PC-9 (cell line): Measurements from ENCODE around the gene MACROH2A2. TPM values are rescaled to one million over a fixed set of nuclear protein-coding genes. Genes with fewer than 3 reads are reported as not detected.

Source experiments
- BruUV-seq: library from RNA; stranded (reverse); fragments of 400-500 nt; replicated peaks from 2 replicates; lab custom pipeline; 2021; lab: Mats Ljungman, UMichigan
- CTCF ChIA-PET: fragments of 300-600 bp; sonication (Branson Sonifier 250); formaldehyde crosslinking; loops from one replicate; lab custom pipeline; 2022; ENCODE audit warnings: antibody characterized with exemption; lab: Charles Lee
- POLR2A ChIA-PET: fragments of 300-600 bp; sonication (Branson Sonifier 250); formaldehyde crosslinking; loops from one replicate; lab custom pipeline; 2022; ENCODE audit warnings: antibody characterized with exemption; ENCODE audit not compliant: unreplicated experiment; lab: Charles Lee
- DNase-seq, 2 experiments: peaks; one replicate each; pipeline versions ENCODE4 v3.0.0 to v3.0.0-alpha.2; 2015 to 2022; ENCODE audit warnings: mixed read lengths in 1 of 2
- H2AFZ ChIP-seq: fragments of 200-600 bp; sonication (generic); 2 replicates; pipeline ENCODE4 v1.8.1; 2017; ENCODE audit warnings: antibody characterized with exemption
- H3F3A ChIP-seq: fragments of 200-600 bp; sonication (generic); 2 replicates; pipeline ENCODE4 v1.8.1; 2017; ENCODE audit warnings: antibody characterized with exemption, mild to moderate bottlenecking, low read depth; ENCODE audit not compliant: insufficient read depth
- H3K27ac ChIP-seq: fragments of 200-600 bp; sonication (generic); 2 replicates; pipeline ENCODE4 v1.6.1; 2016; ENCODE audit warnings: mixed run types
- H3K27me3 ChIP-seq: fragments of 200-600 bp; sonication (generic); 2 replicates; pipeline ENCODE4 v1.6.1; 2016; ENCODE audit warnings: low read depth, mixed run types; ENCODE audit not compliant: insufficient read depth
- H3K36me3 ChIP-seq: fragments of 200-600 bp; sonication (generic); 2 replicates; pipeline ENCODE4 v1.6.1; 2016; ENCODE audit warnings: low read depth, mixed run types
- H3K4me1 ChIP-seq: fragments of 200-600 bp; sonication (generic); replicated peaks from 2 replicates; pipeline ENCODE4 v1.6.1; 2016; ENCODE audit warnings: mixed run types; ENCODE audit not compliant: insufficient read depth
- H3K4me2 ChIP-seq: fragments of 200-600 bp; sonication (generic); 2 replicates; pipeline ENCODE4 v1.6.1; 2017; ENCODE audit warnings: mixed run types
- H3K4me3 ChIP-seq: fragments of 200-600 bp; sonication (generic); 2 replicates; pipeline ENCODE4 v1.6.1; 2016; ENCODE audit warnings: mixed run types
- H3K79me2 ChIP-seq: fragments of 200-600 bp; sonication (generic); 2 replicates; pipeline ENCODE4 v1.6.1; 2017; ENCODE audit warnings: low read depth, mixed run types
- H3K9me2 ChIP-seq: fragments of 200-600 bp; sonication (generic); 2 replicates; pipeline ENCODE4 v1.8.1; 2017; ENCODE audit warnings: mild to moderate bottlenecking; ENCODE audit not compliant: insufficient read depth
- H3K9me3 ChIP-seq: fragments of 200-600 bp; sonication (generic); 2 replicates; pipeline ENCODE4 v1.8.1; 2016; ENCODE audit warnings: low read depth; ENCODE audit not compliant: insufficient read depth
- H4K20me1 ChIP-seq: fragments of 200-600 bp; sonication (generic); 2 replicates; pipeline ENCODE4 v1.8.1; 2017; ENCODE audit not compliant: insufficient read depth
- CTCF ChIP-seq: fragments of 200-600 bp; sonication (generic); conservative IDR thresholded peaks from 2 replicates; pipeline ENCODE4 v1.6.1; 2017; ENCODE audit warnings: mixed run types, antibody characterized with exemption, mild to moderate bottlenecking, moderate library complexity
- EZH2 ChIP-seq: fragments of 200-600 bp; sonication (generic); IDR thresholded peaks from 2 replicates; pipeline ENCODE4 v1.8.0; 2017; ENCODE audit warnings: antibody characterized with exemption, low read depth
- intact Hi-C: fragments of 100-400 bp; cut with micrococcal nuclease; formaldehyde crosslinking; loops from one replicate; pipeline ENCODE4 v1.10.0; 2022; ENCODE audit not compliant: unreplicated experiment
- total RNA-seq: library from RNA; stranded (reverse); gene quantifications from 2 replicates; pipeline ENCODE4 v1.2.3, GENCODE V29; 2021

MACROH2A2 gene
- total RNA-seq, 1 experiment from 2014 or later: not detected

- Histone ChIP-seq H3K27me3 (peaks cover 39% of the 10 kb centered on the region), H3F3A (no peaks in the 10 kb centered on the region), H3K27ac (no peak overlapping the region), H3K36me3 (no peaks in the 10 kb centered on the region), H2AFZ (no peak overlapping the region), H3K9me3 (no peaks in the 10 kb centered on the region), H3K4me1 (no peaks in the 10 kb centered on the region), H3K79me2 (no peaks in the 10 kb centered on the region), H3K9me2 (no peaks in the 10 kb centered on the region), H4K20me1 (no peaks in the 10 kb centered on the region), H3K4me2 (no peak overlapping the region), H3K4me3 (no peak overlapping the region)
- DNase-seq: no peak
- TF ChIP-seq CTCF (no peak), EZH2 (no peak)
- intact Hi-C loops: no loop called here
- no TSS peak for BruUV-seq
- ChIA-PET POLR2A (no interaction called here), CTCF (no interaction called here)
Observed at GRCh38 chr10:70070834-70071233, 18.2 kb downstream of the MACROH2A2 start.

GRCh38 chr10:70074165-70074564, 21.5 kb downstream of the MACROH2A2 start:
- Histone ChIP-seq H3F3A (no peaks in the 10 kb centered on the region), H4K20me1 (no peaks in the 10 kb centered on the region), H3K4me1 (no peaks in the 10 kb centered on the region), H3K79me2 (no peaks in the 10 kb centered on the region), H3K36me3 (no peaks in the 10 kb centered on the region), H3K27me3 (peaks cover 43% of the 10 kb centered on the region), H3K27ac (no peak overlapping the region), H3K9me2 (no peaks in the 10 kb centered on the region), H3K9me3 (no peaks in the 10 kb centered on the region), H3K4me3 (no peak overlapping the region), H2AFZ (no peak overlapping the region), H3K4me2 (no peak overlapping the region)
- intact Hi-C loops: no loop called here
- TF ChIP-seq CTCF (no peak), EZH2 (no peak)
- ChIA-PET POLR2A (no interaction called here), CTCF (no interaction called here)
- DNase-seq: no peak
- BruUV-seq: no TSS peak

GRCh38 chr10:70074971-70075370, 22.3 kb downstream of the MACROH2A2 start:
- ChIA-PET POLR2A (no interaction called here), CTCF (no interaction called here)
- H3K36me3 ChIP-seq: no peaks in the 10 kb centered on the region
- no peaks in the 10 kb centered on the region for H3K79me2 ChIP-seq
- intact Hi-C loops: no loop called here
- H3K4me2 ChIP-seq: no peak overlapping the region
- H3F3A ChIP-seq: no peaks in the 10 kb centered on the region
- no peaks in the 10 kb centered on the region for H4K20me1 ChIP-seq
- no peak for TF ChIP-seq CTCF
- TF ChIP-seq EZH2: no peak
- no peak overlapping the region for H3K4me3 ChIP-seq
- no peaks in the 10 kb centered on the region for H3K9me3 ChIP-seq
- peaks cover 40% of the 10 kb centered on the region for H3K27me3 ChIP-seq
- H2AFZ ChIP-seq: no peak overlapping the region
- H3K4me1 ChIP-seq: no peaks in the 10 kb centered on the region
- H3K27ac ChIP-seq: no peak overlapping the region
- H3K9me2 ChIP-seq: no peaks in the 10 kb centered on the region
- DNase-seq: no peak
- no TSS peak for BruUV-seq
